Ovary (tissue), 3 donors: ENCODE data around the gene IGDCC3.

Experiments used
- CTCF ChIP-seq, 3 donors: fragments of 450-650 bp in 2 of 3; fragments of 200-600 bp in 1 of 3; IDR thresholded peaks; one replicate each; pipeline versions ENCODE4 v1.5.1 to v1.8.0; 2016 to 2022; ENCODE audit warnings: antibody characterized with exemption in 3 of 3, mild to moderate bottlenecking in 1 of 3
- EP300 ChIP-seq: sonication (generic); formaldehyde crosslinking; IDR thresholded peaks from one replicate; pipeline ENCODE4 v1.6.1; 2017; ENCODE audit warnings: antibody characterized with exemption
- POLR2A ChIP-seq: fragments of 450-650 bp; IDR thresholded peaks from one replicate; pipeline ENCODE4 v1.6.1; 2017; ENCODE audit warnings: antibody characterized with exemption, mild to moderate bottlenecking, moderate library complexity
- donor health status: DM: no; HTN: no; CAD: no.

- TF ChIP-seq CTCF (IDR thresholded peaks at IDR 0.05), result no peak
- no peak for TF ChIP-seq EP300
- no peak for TF ChIP-seq POLR2A
Observed at GRCh38 chr15:65305776-65306175, 72.0 kb downstream of the IGDCC3 start.
